SK-N-SH (cell line): ENCODE measurements around the gene PLCH1.

Experiments
- CTCF ChIP-seq: fragments of 200-600 bp; sonication (generic); IDR thresholded peaks from 2 replicates; pipeline ENCODE4 v1.6.1; 2017; ENCODE audit warnings: antibody characterized with exemption, mild to moderate bottlenecking, moderate library complexity
- EP300 ChIP-seq, 2 experiments: IDR thresholded peaks; 2 replicates each; pipeline versions ENCODE4 v1.4.0 to v1.6.1; 2012; ENCODE audit warnings: borderline replicate concordance in 1 of 2, low read depth in 1 of 2, low read length in 1 of 2
- FOXM1 ChIP-seq: IDR thresholded peaks from 2 replicates; pipeline ENCODE4 v1.4.0; 2012; ENCODE audit warnings: low read depth, mild to moderate bottlenecking
- JUND ChIP-seq: IDR thresholded peaks from 2 replicates; pipeline ENCODE4 v1.4.0; 2012
- RAD21 ChIP-seq: IDR thresholded peaks from 2 replicates; pipeline ENCODE4 v1.6.1; 2012; ENCODE audit warnings: mild to moderate bottlenecking, low read length
- SIN3A ChIP-seq: IDR thresholded peaks from 2 replicates; pipeline ENCODE4 v1.6.1; 2012; ENCODE audit warnings: low read depth, mild to moderate bottlenecking, low read length, moderate library complexity, borderline replicate concordance

- no peak for TF ChIP-seq CTCF
- TF ChIP-seq JUND: no peak
- no peak for TF ChIP-seq FOXM1
- no peak for TF ChIP-seq SIN3A
- no peak for TF ChIP-seq RAD21
- TF ChIP-seq EP300 (IDR thresholded peaks at IDR 0.05; ENCODE audit: borderline replicate concordance in 1 of 2, low read depth in 1 of 2, low read length in 1 of 2): no peak
Observed at GRCh38 chr3:155364492-155364891, 380.4 kb downstream of the PLCH1 start.
